Forelimb muscle (tissue), 1 donor: ENCODE data around the gene TP73. TPM values are rescaled to one million over a fixed set of nuclear protein-coding genes. Genes with fewer than 3 reads are reported as not detected.

Source experiments
- DNase-seq: peaks from one replicate; pipeline ENCODE4 v3.0.0-alpha.2; 2013; ENCODE audit warnings: low read depth
- polyA plus RNA-seq: library from polyadenylated mRNA; unstranded; fragments of 120-200 nt; gene quantifications from one replicate; pipeline ENCODE4 v1.2.1, GENCODE V29; 2013; ENCODE audit not compliant: insufficient read length

Gene TP73
- polyA plus RNA-seq, 1 donor: 1.0 TPM

- no peak for DNase-seq
Observed at GRCh38 chr1:3633344-3634058, 18.8 kb upstream of the TP73 start.

GRCh38 chr1:3634059-3634800, 18.1 kb upstream of the TP73 start:
- no peak for DNase-seq

GRCh38 chr1:3636080-3636479, 16.2 kb upstream of the TP73 start:
- no peak for DNase-seq

- DNase-seq: no peak
Observed at GRCh38 chr1:3636531-3636930, 15.8 kb upstream of the TP73 start.

- DNase-seq: no peak
Observed at GRCh38 chr1:3638027-3638426, 14.3 kb upstream of the TP73 start.

- DNase-seq: no peak
Observed at GRCh38 chr1:3638676-3639075, 13.6 kb upstream of the TP73 start.

GRCh38 chr1:3639397-3639911, 12.9 kb upstream of the TP73 start:
- no peak for DNase-seq

GRCh38 chr1:3640121-3640837, 12.0 kb upstream of the TP73 start:
- no peak for DNase-seq

- no peak for DNase-seq
Observed at GRCh38 chr1:3641046-3641760, 11.1 kb upstream of the TP73 start.

- DNase-seq: no peak
Observed at GRCh38 chr1:3641816-3642215, 10.5 kb upstream of the TP73 start.

- no peak for DNase-seq
Observed at GRCh38 chr1:3642919-3643675, 9.2 kb upstream of the TP73 start.

GRCh38 chr1:3644273-3644672, 8.0 kb upstream of the TP73 start:
- DNase-seq: no peak

GRCh38 chr1:3645247-3645646, 7.1 kb upstream of the TP73 start:
- no peak for DNase-seq

GRCh38 chr1:3645666-3646355, 6.5 kb upstream of the TP73 start:
- no peak for DNase-seq

- no peak for DNase-seq
Observed at GRCh38 chr1:3646596-3646995, 5.7 kb upstream of the TP73 start.

GRCh38 chr1:3649342-3650247, 2.7 kb upstream of the TP73 start, which contains the start of gene WRAP73:
TSS of gene WRAP73 (minus strand) at chr1:3650103. CDS start at chr1:3649999, 104 bp downstream.
- peak; percentile 78 for DNase-seq

GRCh38 chr1:3650248-3651025, 1.9 kb upstream of the TP73 start:
- no peak for DNase-seq
